ENCODE results near the gene ARHGEF25. TPM values are rescaled to one million over a fixed set of nuclear protein-coding genes. Genes with fewer than 3 reads are reported as not detected.

Gene ARHGEF25
- total RNA-seq, 1 experiment from 2014 or later = not detected

- DNase-seq = no peak
- no peaks in the 10 kb centered on the region for H3K27me3 ChIP-seq (ENCODE audit: low read length)
- H3K4me1 ChIP-seq (ENCODE audit: low read length) = no peaks in the 10 kb centered on the region
- H2AFZ ChIP-seq (ENCODE audit: low read length) = no peak overlapping the region
- H3K9me2 ChIP-seq (replicated peaks; ENCODE audit: insufficient read depth, low read length) = no peaks in the 10 kb centered on the region
- H3K9me3 ChIP-seq (ENCODE audit: low read length) = no peaks in the 10 kb centered on the region
- no peak overlapping the region for H3K4me3 ChIP-seq (ENCODE audit: low read length)
- H3K79me2 ChIP-seq (ENCODE audit: low read length) = no peaks in the 10 kb centered on the region
- no peak overlapping the region for H3K4me2 ChIP-seq (ENCODE audit: low read depth, low read length, poor library complexity, severe bottlenecking)
- no peak overlapping the region for H3K27ac ChIP-seq (ENCODE audit: low read length)
- no peak overlapping the region for H3K9ac ChIP-seq (ENCODE audit: low read length)
- H3K36me3 ChIP-seq (ENCODE audit: insufficient read depth, low read length) = no peaks in the 10 kb centered on the region
- no peaks in the 10 kb centered on the region; the same call in 1 of the 2 replicates for H4K20me1 ChIP-seq (ENCODE audit: insufficient read depth, low read depth, low read length)
Measured at GRCh38 chr12:57620936-57621496, 9.8 kb downstream of the ARHGEF25 start.

GRCh38 chr12:57621497-57622292 lies 10.5 kb downstream of the ARHGEF25 start:
- Histone ChIP-seq H3K9me3 (ENCODE audit: low read length) (no peaks in the 10 kb centered on the region), H3K27me3 (ENCODE audit: low read length) (no peaks in the 10 kb centered on the region), H3K27ac (ENCODE audit: low read length) (no peak overlapping the region), H3K9ac (ENCODE audit: low read length) (no peak overlapping the region), H3K4me3 (ENCODE audit: low read length) (no peak overlapping the region), H2AFZ (ENCODE audit: low read length) (no peak overlapping the region), H3K4me2 (ENCODE audit: low read depth, low read length, poor library complexity, severe bottlenecking) (no peak overlapping the region), H3K9me2 (replicated peaks; ENCODE audit: insufficient read depth, low read length) (no peaks in the 10 kb centered on the region), H3K79me2 (ENCODE audit: low read length) (no peaks in the 10 kb centered on the region), H3K36me3 (ENCODE audit: insufficient read depth, low read length) (no peaks in the 10 kb centered on the region), H3K4me1 (ENCODE audit: low read length) (no peaks in the 10 kb centered on the region), H4K20me1 (ENCODE audit: insufficient read depth, low read depth, low read length) (no peaks in the 10 kb centered on the region; the same call in 1 of the 2 replicates)
- peak; percentile 65 for DNase-seq

- no peak for DNase-seq
- Histone ChIP-seq H4K20me1 (ENCODE audit: insufficient read depth, low read depth, low read length) (no peaks in the 10 kb centered on the region; the same call in 1 of the 2 replicates), H3K27me3 (ENCODE audit: low read length) (no peaks in the 10 kb centered on the region), H3K9me3 (ENCODE audit: low read length) (no peaks in the 10 kb centered on the region), H3K9me2 (replicated peaks; ENCODE audit: insufficient read depth, low read length) (no peaks in the 10 kb centered on the region), H3K27ac (ENCODE audit: low read length) (no peak overlapping the region), H3K4me1 (ENCODE audit: low read length) (no peaks in the 10 kb centered on the region), H3K79me2 (ENCODE audit: low read length) (no peaks in the 10 kb centered on the region), H2AFZ (ENCODE audit: low read length) (no peak overlapping the region), H3K4me3 (ENCODE audit: low read length) (no peak overlapping the region), H3K36me3 (ENCODE audit: insufficient read depth, low read length) (no peaks in the 10 kb centered on the region), H3K4me2 (ENCODE audit: low read depth, low read length, poor library complexity, severe bottlenecking) (no peak overlapping the region), H3K9ac (ENCODE audit: low read length) (no peak overlapping the region)
Measured at GRCh38 chr12:57622293-57623245, 11.3 kb downstream of the ARHGEF25 start.

GRCh38 chr12:57623385-57623784 lies 12.2 kb downstream of the ARHGEF25 start:
- Histone ChIP-seq H3K79me2 (ENCODE audit: low read length) (no peaks in the 10 kb centered on the region), H3K27me3 (ENCODE audit: low read length) (no peaks in the 10 kb centered on the region), H3K27ac (ENCODE audit: low read length) (no peak overlapping the region), H3K9ac (ENCODE audit: low read length) (no peak overlapping the region), H4K20me1 (ENCODE audit: insufficient read depth, low read depth, low read length) (no peaks in the 10 kb centered on the region; the same call in 1 of the 2 replicates), H3K4me3 (ENCODE audit: low read length) (no peak overlapping the region), H3K9me2 (replicated peaks; ENCODE audit: insufficient read depth, low read length) (no peaks in the 10 kb centered on the region), H2AFZ (ENCODE audit: low read length) (no peak overlapping the region), H3K4me1 (ENCODE audit: low read length) (no peaks in the 10 kb centered on the region), H3K4me2 (ENCODE audit: low read depth, low read length, poor library complexity, severe bottlenecking) (no peak overlapping the region), H3K9me3 (ENCODE audit: low read length) (no peaks in the 10 kb centered on the region), H3K36me3 (ENCODE audit: insufficient read depth, low read length) (no peaks in the 10 kb centered on the region)
- no peak for DNase-seq

- Histone ChIP-seq H3K79me2 (ENCODE audit: low read length) (no peaks in the 10 kb centered on the region), H3K9ac (ENCODE audit: low read length) (no peak overlapping the region), H3K27ac (ENCODE audit: low read length) (no peak overlapping the region), H3K9me2 (replicated peaks; ENCODE audit: insufficient read depth, low read length) (no peaks in the 10 kb centered on the region), H3K4me3 (ENCODE audit: low read length) (no peak overlapping the region), H3K27me3 (ENCODE audit: low read length) (no peaks in the 10 kb centered on the region), H3K4me1 (ENCODE audit: low read length) (no peaks in the 10 kb centered on the region), H3K36me3 (ENCODE audit: insufficient read depth, low read length) (no peaks in the 10 kb centered on the region), H3K9me3 (ENCODE audit: low read length) (no peaks in the 10 kb centered on the region), H3K4me2 (ENCODE audit: low read depth, low read length, poor library complexity, severe bottlenecking) (no peak overlapping the region), H4K20me1 (ENCODE audit: insufficient read depth, low read depth, low read length) (no peaks in the 10 kb centered on the region; the same call in 1 of the 2 replicates), H2AFZ (ENCODE audit: low read length) (no peak overlapping the region)
- no peak for DNase-seq
Measured at GRCh38 chr12:57623811-57624390, 12.7 kb downstream of the ARHGEF25 start.

- no peaks in the 10 kb centered on the region for H3K9me3 ChIP-seq (ENCODE audit: low read length)
- no peak overlapping the region for H3K9ac ChIP-seq (ENCODE audit: low read length)
- DNase-seq = no peak
- no peaks in the 10 kb centered on the region for H3K79me2 ChIP-seq (ENCODE audit: low read length)
- no peaks in the 10 kb centered on the region for H3K4me1 ChIP-seq (ENCODE audit: low read length)
- no peak overlapping the region for H3K4me2 ChIP-seq (ENCODE audit: low read depth, low read length, poor library complexity, severe bottlenecking)
- no peaks in the 10 kb centered on the region for H3K27me3 ChIP-seq (ENCODE audit: low read length)
- no peaks in the 10 kb centered on the region for H3K9me2 ChIP-seq (replicated peaks; ENCODE audit: insufficient read depth, low read length)
- H3K27ac ChIP-seq (ENCODE audit: low read length) = no peak overlapping the region
- no peaks in the 10 kb centered on the region; the same call in 1 of the 2 replicates for H4K20me1 ChIP-seq (ENCODE audit: insufficient read depth, low read depth, low read length)
- H3K4me3 ChIP-seq (ENCODE audit: low read length) = no peak overlapping the region
- H2AFZ ChIP-seq (ENCODE audit: low read length) = no peak overlapping the region
- H3K36me3 ChIP-seq (ENCODE audit: insufficient read depth, low read length) = no peaks in the 10 kb centered on the region
Measured at GRCh38 chr12:57624441-57625220, 13.4 kb downstream of the ARHGEF25 start.

GRCh38 chr12:57625261-57626032 lies 14.2 kb downstream of the ARHGEF25 start:
- no peaks in the 10 kb centered on the region for H3K9me3 ChIP-seq (ENCODE audit: low read length)

More at GRCh38 chr12:57625261-57626032, 14.2 kb downstream of the ARHGEF25 start:
- Histone ChIP-seq H3K4me2 (ENCODE audit: low read depth, low read length, poor library complexity, severe bottlenecking) (no peak overlapping the region), H3K36me3 (ENCODE audit: insufficient read depth, low read length) (no peaks in the 10 kb centered on the region), H2AFZ (ENCODE audit: low read length) (no peak overlapping the region), H3K9me2 (replicated peaks; ENCODE audit: insufficient read depth, low read length) (no peaks in the 10 kb centered on the region), H3K4me1 (ENCODE audit: low read length) (no peaks in the 10 kb centered on the region), H3K79me2 (ENCODE audit: low read length) (no peaks in the 10 kb centered on the region), H3K27ac (ENCODE audit: low read length) (no peak overlapping the region), H3K9ac (ENCODE audit: low read length) (no peak overlapping the region), H3K27me3 (ENCODE audit: low read length) (no peaks in the 10 kb centered on the region), H3K4me3 (ENCODE audit: low read length) (no peak overlapping the region), H4K20me1 (ENCODE audit: insufficient read depth, low read depth, low read length) (no peaks in the 10 kb centered on the region; the same call in 1 of the 2 replicates)
- DNase-seq = no peak

Data from Karpas-422 (cell line).